GM12892 (cell line): ENCODE measurements around the gene NADK2.

Experiments used
- POLR2AphosphoS5 ChIP-seq: IDR thresholded peaks from 2 replicates; pipeline ENCODE4 v1.6.1; 2011; ENCODE audit warnings: low read depth, low read length, control low read depth
- TAF1 ChIP-seq: IDR thresholded peaks from 2 replicates; pipeline ENCODE4 v1.6.1; 2011; ENCODE audit warnings: low read depth, mild to moderate bottlenecking, control low read depth, low read length, borderline replicate concordance

GRCh38 chr5:36217567-36217966 is 24.2 kb downstream of the NADK2 start:
- TF ChIP-seq POLR2AphosphoS5 (no peak), TAF1 (no peak)
